OCI-LY1 (cell line): Measurements from ENCODE around the gene VPS26B.
"Not testable (repeated sequence)": the region's sequence is repeated elsewhere in the genome, so short reads cannot be mapped to it uniquely, and the experiment has no call there.

ENCODE experiments used
- H2AFZ ChIP-seq: fragments of 200-600 bp; sonication (generic), shearing (Covaris generic); 2 replicates; pipeline ENCODE4 v1.6.0; 2014; ENCODE audit warnings: antibody characterized with exemption, mild to moderate bottlenecking, low read length
- H3F3A ChIP-seq: fragments of 200-600 bp; sonication (generic), shearing (Covaris generic); 2 replicates; pipeline ENCODE4 v1.6.0; 2014; ENCODE audit warnings: mild to moderate bottlenecking, antibody characterized with exemption, low read length, moderate library complexity; ENCODE audit not compliant: insufficient read depth
- H3K27ac ChIP-seq: fragments of 200-600 bp; sonication (generic); 2 replicates; pipeline ENCODE4 v1.5.1; 2014; ENCODE audit warnings: low read length, mixed run types, mild to moderate bottlenecking, low read depth; ENCODE audit not compliant: poor library complexity, severe bottlenecking
- H3K27me3 ChIP-seq: fragments of 200-600 bp; sonication (generic); 2 replicates; pipeline ENCODE4 v1.6.0; 2014; ENCODE audit warnings: antibody characterized with exemption, mild to moderate bottlenecking, low read length, moderate library complexity; ENCODE audit not compliant: insufficient read depth
- H3K36me3 ChIP-seq: fragments of 200-600 bp; sonication (generic); 2 replicates; pipeline ENCODE4 v1.6.1; 2014; ENCODE audit warnings: mild to moderate bottlenecking, antibody characterized with exemption, low read length, moderate library complexity, mixed read lengths; ENCODE audit not compliant: insufficient read depth
- H3K4me1 ChIP-seq: fragments of 200-600 bp; sonication (generic); 2 replicates; pipeline ENCODE4 v1.5.1; 2014; ENCODE audit warnings: mild to moderate bottlenecking, low read length, moderate library complexity; ENCODE audit not compliant: insufficient read depth, severe bottlenecking
- H3K4me2 ChIP-seq: fragments of 200-600 bp; sonication (generic), shearing (Covaris generic); 2 replicates; pipeline ENCODE4 v1.6.1; 2014; ENCODE audit warnings: low read length
- H3K4me3 ChIP-seq: fragments of 200-600 bp; sonication (generic); 2 replicates; pipeline ENCODE4 v1.5.1; 2014; ENCODE audit warnings: low read length, low read depth, mild to moderate bottlenecking, mixed read lengths; ENCODE audit not compliant: poor library complexity, severe bottlenecking
- H3K79me2 ChIP-seq: fragments of 200-600 bp; shearing (Covaris generic); 2 replicates; pipeline ENCODE4 v1.6.1; 2016; ENCODE audit warnings: mixed run types, low read length, mixed read lengths; ENCODE audit not compliant: insufficient read depth
- H3K9ac ChIP-seq: fragments of 200-600 bp; sonication (generic), shearing (Covaris generic); 2 replicates; pipeline ENCODE4 v1.6.1; 2014; ENCODE audit warnings: mild to moderate bottlenecking, low read length, mixed read lengths
- H3K9me2 ChIP-seq: fragments of 200-600 bp; sonication (generic), shearing (Covaris generic); 2 replicates; pipeline ENCODE4 v1.6.1; 2014; ENCODE audit warnings: low read depth, mild to moderate bottlenecking, low read length, mixed read lengths
- H3K9me3 ChIP-seq: fragments of 200-600 bp; shearing (Covaris generic); 2 replicates; pipeline ENCODE4 v1.6.1; 2014; ENCODE audit warnings: low read length, mixed read lengths
- H4K20me1 ChIP-seq: fragments of 200-600 bp; sonication (generic), shearing (Covaris generic); 2 replicates; pipeline ENCODE4 v1.6.0; 2016; ENCODE audit warnings: mild to moderate bottlenecking, low read length; ENCODE audit not compliant: insufficient read depth
- CTCF ChIP-seq: fragments of 200-600 bp; sonication (generic), shearing (Covaris generic); IDR thresholded peaks from 2 replicates; pipeline ENCODE4 v1.5.1; 2017; ENCODE audit warnings: mild to moderate bottlenecking, antibody characterized with exemption, low read length, moderate library complexity, mixed read lengths
- EZH2 ChIP-seq: fragments of 200-600 bp; sonication (generic), shearing (Covaris generic); IDR thresholded peaks from 2 replicates; pipeline ENCODE4 v1.8.0; 2017; ENCODE audit warnings: borderline replicate concordance, mixed run types, mild to moderate bottlenecking, antibody characterized with exemption, low read length, moderate library complexity, mixed read lengths

Gene VPS26B

GRCh38 chr11:134283461-134284230 lies 59.2 kb downstream of the VPS26B start:
- no peaks in the 10 kb centered on the region for H3K27me3 ChIP-seq
- no peaks in the 10 kb centered on the region for H3K4me1 ChIP-seq
- no peaks in the 10 kb centered on the region for H3K79me2 ChIP-seq
- no peaks in the 10 kb centered on the region for H3K9me3 ChIP-seq
- no peaks in the 10 kb centered on the region for H4K20me1 ChIP-seq
- H3K4me3 ChIP-seq = no peak overlapping the region
- no peak overlapping the region for H3K4me2 ChIP-seq
- H3K36me3 ChIP-seq = no peaks in the 10 kb centered on the region
- H3F3A ChIP-seq = no peaks in the 10 kb centered on the region
- TF ChIP-seq CTCF (no peak), EZH2 (no peak)
- no peaks in the 10 kb centered on the region for H3K9me2 ChIP-seq
- no peak overlapping the region for H3K27ac ChIP-seq
- no peak overlapping the region for H2AFZ ChIP-seq
- H3K9ac ChIP-seq = no peak overlapping the region

GRCh38 chr11:134284349-134284748 lies 59.9 kb downstream of the VPS26B start:
- H3K4me3 ChIP-seq, H3K36me3 ChIP-seq, H3F3A ChIP-seq, H3K4me2 ChIP-seq, H3K27ac ChIP-seq, H3K4me1 ChIP-seq, H2AFZ ChIP-seq, H3K9me3 ChIP-seq, H3K9me2 ChIP-seq, H3K79me2 ChIP-seq, H3K27me3 ChIP-seq, H3K9ac ChIP-seq, H4K20me1 ChIP-seq: not testable (repeated sequence)

GRCh38 chr11:134287561-134287960 lies 63.1 kb downstream of the VPS26B start:
- no peaks in the 10 kb centered on the region for H3F3A ChIP-seq
- H3K9ac ChIP-seq = no peak overlapping the region
- H3K36me3 ChIP-seq = no peaks in the 10 kb centered on the region
- no peak overlapping the region for H3K4me2 ChIP-seq
- no peaks in the 10 kb centered on the region for H4K20me1 ChIP-seq
- H3K79me2 ChIP-seq = no peaks in the 10 kb centered on the region
- H2AFZ ChIP-seq = no peak overlapping the region
- no peaks in the 10 kb centered on the region for H3K9me2 ChIP-seq
- TF ChIP-seq CTCF = no peak
- no peak for TF ChIP-seq EZH2
- no peaks in the 10 kb centered on the region for H3K27me3 ChIP-seq
- H3K9me3 ChIP-seq = no peaks in the 10 kb centered on the region
- H3K4me3 ChIP-seq = no peak overlapping the region
- no peak overlapping the region for H3K27ac ChIP-seq
- H3K4me1 ChIP-seq = no peaks in the 10 kb centered on the region

- H3F3A ChIP-seq = no peaks in the 10 kb centered on the region
- TF ChIP-seq EZH2 = no peak
- TF ChIP-seq CTCF = no peak
- no peak overlapping the region for H3K27ac ChIP-seq
- H3K4me3 ChIP-seq = no peak overlapping the region
- H3K4me2 ChIP-seq = no peak overlapping the region
- H3K9me2 ChIP-seq = no peaks in the 10 kb centered on the region
- no peaks in the 10 kb centered on the region for H3K27me3 ChIP-seq
- no peaks in the 10 kb centered on the region for H4K20me1 ChIP-seq
- no peaks in the 10 kb centered on the region for H3K9me3 ChIP-seq
- H3K79me2 ChIP-seq = no peaks in the 10 kb centered on the region
- H3K4me1 ChIP-seq = no peaks in the 10 kb centered on the region
- H3K36me3 ChIP-seq = no peaks in the 10 kb centered on the region
- no peak overlapping the region for H2AFZ ChIP-seq
- no peak overlapping the region for H3K9ac ChIP-seq
Measured at GRCh38 chr11:134288486-134288885, 64.0 kb downstream of the VPS26B start.
